OCI-LY7 (cell line): ENCODE data around the gene FAM89B. TPM values are rescaled to one million over a fixed set of nuclear protein-coding genes. Genes with fewer than 3 reads are reported as not detected.

Experiments used
- BruUV-seq: library from RNA; stranded (reverse); fragments of 400-500 nt; replicated peaks from 2 replicates; lab custom pipeline; 2021; lab: Mats Ljungman, UMichigan
- CTCF ChIA-PET: fragments of 300-600 bp; sonication (Branson Sonifier 250); formaldehyde crosslinking; loops from one replicate; lab custom pipeline; 2022; ENCODE audit warnings: antibody characterized with exemption; ENCODE audit not compliant: unreplicated experiment; lab: Charles Lee
- POLR2A ChIA-PET: fragments of 300-600 bp; sonication (Branson Sonifier 250); formaldehyde crosslinking; loops from one replicate; lab custom pipeline; 2022; ENCODE audit warnings: antibody characterized with exemption; lab: Charles Lee
- DNase-seq: peaks from one replicate; pipeline ENCODE4 v3.0.0-alpha.2; 2015; ENCODE audit warnings: low spot score
- H2AFZ ChIP-seq: fragments of 200-600 bp; sonication (generic), shearing (Covaris generic); 2 replicates; pipeline ENCODE4 v1.6.1; 2014; ENCODE audit warnings: mild to moderate bottlenecking, antibody characterized with exemption, low read length, moderate library complexity
- H3K27ac ChIP-seq: fragments of 200-600 bp; sonication (generic); 2 replicates; pipeline ENCODE4 v1.5.1; 2014; ENCODE audit warnings: mixed run types, low read depth, mild to moderate bottlenecking, moderate library complexity, low read length, inconsistent platforms; ENCODE audit not compliant: poor library complexity, severe bottlenecking
- H3K36me3 ChIP-seq: fragments of 200-600 bp; sonication (generic); 2 replicates; pipeline ENCODE4 v1.6.1; 2014; ENCODE audit warnings: mild to moderate bottlenecking, antibody characterized with exemption, low read length, moderate library complexity, mixed read lengths; ENCODE audit not compliant: insufficient read depth
- H3K4me1 ChIP-seq: fragments of 200-600 bp; sonication (generic); 2 replicates; pipeline ENCODE4 v1.5.1; 2014; ENCODE audit warnings: mild to moderate bottlenecking, low read length; ENCODE audit not compliant: insufficient read depth, poor library complexity, severe bottlenecking
- H3K4me2 ChIP-seq: fragments of 200-600 bp; sonication (generic); 2 replicates; pipeline ENCODE4 v1.6.1; 2014; ENCODE audit warnings: mild to moderate bottlenecking, low read length
- H3K4me3 ChIP-seq: fragments of 200-600 bp; sonication (generic); 2 replicates; pipeline ENCODE4 v1.5.1; 2014; ENCODE audit warnings: mild to moderate bottlenecking, low read depth, low read length; ENCODE audit not compliant: poor library complexity, severe bottlenecking
- H3K79me2 ChIP-seq: fragments of 200-600 bp; sonication (generic); 2 replicates; pipeline ENCODE4 v1.6.1; 2016; ENCODE audit warnings: low read depth, mild to moderate bottlenecking, low read length, moderate library complexity, mixed read lengths; ENCODE audit not compliant: insufficient read depth
- H3K9me2 ChIP-seq: fragments of 200-600 bp; sonication (generic); 2 replicates; pipeline ENCODE4 v1.6.1; 2016; ENCODE audit warnings: mild to moderate bottlenecking, low read length, mixed read lengths; ENCODE audit not compliant: insufficient read depth
- H3K9me3 ChIP-seq: fragments of 200-600 bp; sonication (generic); 2 replicates; pipeline ENCODE4 v1.6.1; 2014; ENCODE audit warnings: mild to moderate bottlenecking, mixed run types, low read length, mixed read lengths
- H4K20me1 ChIP-seq: fragments of 200-600 bp; sonication (generic); 2 replicates; pipeline ENCODE4 v1.6.1; 2014; ENCODE audit warnings: mild to moderate bottlenecking, antibody characterized with exemption, low read length, moderate library complexity, mixed read lengths; ENCODE audit not compliant: insufficient read depth
- CTCF ChIP-seq: fragments of 200-600 bp; sonication (generic); conservative IDR thresholded peaks from 2 replicates; pipeline ENCODE4 v1.5.1; 2014; ENCODE audit warnings: mild to moderate bottlenecking, antibody characterized with exemption, low read length, moderate library complexity, mixed read lengths
- EZH2phosphoT487 ChIP-seq: fragments of 200-600 bp; sonication (generic); IDR thresholded peaks from 2 replicates; pipeline ENCODE4 v1.6.1; 2018; ENCODE audit warnings: low read depth, borderline replicate concordance, mild to moderate bottlenecking, mixed run types, antibody characterized with exemption, low read length, moderate library complexity, mixed read lengths
- intact Hi-C: fragments of 100-400 bp; cut with micrococcal nuclease; formaldehyde crosslinking; loops from one replicate; pipeline ENCODE4 v1.10.0; 2022; ENCODE audit not compliant: unreplicated experiment
- total RNA-seq, 2 experiments: library from RNA; depleted of rRNA in 1 of 2; stranded (reverse); fragments of >200 nt in 1 of 2; shearing (Covaris generic) in 1 of 2; gene quantifications; 2 replicates each; pipeline ENCODE4 v1.2.3, GENCODE V29; 2014 to 2022

The FAM89B gene
- total RNA-seq, 2 experiments from 2014 or later, result 17.9 to 26.4 TPM

- ChIA-PET POLR2A (no interaction called here), CTCF (interaction anchor here (0.6 kb wide), 2 partner anchors 10 to 335 kb away, joined by 4 to 6 read pairs; partner anchors contain the start of gene FIBP)
- BruUV-seq, result no TSS peak
- Histone ChIP-seq H3K4me1 (peaks cover 40% of the 10 kb centered on the region), H4K20me1 (no peaks in the 10 kb centered on the region), H3K9me2 (no peaks in the 10 kb centered on the region), H3K9me3 (no peaks in the 10 kb centered on the region), H3K4me2 (no peak overlapping the region), H2AFZ (no peak overlapping the region), H3K27ac (no peak overlapping the region), H3K4me3 (no peak overlapping the region), H3K79me2 (no peaks in the 10 kb centered on the region), H3K36me3 (no peaks in the 10 kb centered on the region)
- peak; percentile 67 for DNase-seq
- no peak for TF ChIP-seq EZH2phosphoT487
- TF ChIP-seq CTCF, result no peak
- intact Hi-C loops, result no loop called here
These were observed 18.9 kb upstream of the FAM89B start for GRCh38 chr11:65553301-65554001.

GRCh38 chr11:65554057-65554818, 18.1 kb upstream of the FAM89B start:
- no peak overlapping the region for H3K4me2 ChIP-seq
- POLR2A ChIA-PET, result no interaction called here
- no peak overlapping the region for H3K27ac ChIP-seq
- CTCF ChIA-PET, result no interaction called here
- no peak overlapping the region for H3K4me3 ChIP-seq
- TF ChIP-seq CTCF (no peak), EZH2phosphoT487 (no peak)
- BruUV-seq, result no TSS peak
- H2AFZ ChIP-seq, result no peak overlapping the region
- no peaks in the 10 kb centered on the region for H3K9me3 ChIP-seq
- peaks cover 34% of the 10 kb centered on the region for H3K4me1 ChIP-seq
- intact Hi-C loops, result no loop called here
- no peaks in the 10 kb centered on the region for H3K79me2 ChIP-seq
- no peak for DNase-seq
- H3K9me2 ChIP-seq, result no peaks in the 10 kb centered on the region
- no peaks in the 10 kb centered on the region for H4K20me1 ChIP-seq
- no peaks in the 10 kb centered on the region for H3K36me3 ChIP-seq
